T-helper 1 cell (primary cell): ENCODE results near the gene METTL14.

ENCODE experiments used
- DNase-seq, 5 donors: peaks; one replicate each; pipeline ENCODE4 v3.0.0-alpha.2; 2012 to 2020

Gene METTL14

DNA sequence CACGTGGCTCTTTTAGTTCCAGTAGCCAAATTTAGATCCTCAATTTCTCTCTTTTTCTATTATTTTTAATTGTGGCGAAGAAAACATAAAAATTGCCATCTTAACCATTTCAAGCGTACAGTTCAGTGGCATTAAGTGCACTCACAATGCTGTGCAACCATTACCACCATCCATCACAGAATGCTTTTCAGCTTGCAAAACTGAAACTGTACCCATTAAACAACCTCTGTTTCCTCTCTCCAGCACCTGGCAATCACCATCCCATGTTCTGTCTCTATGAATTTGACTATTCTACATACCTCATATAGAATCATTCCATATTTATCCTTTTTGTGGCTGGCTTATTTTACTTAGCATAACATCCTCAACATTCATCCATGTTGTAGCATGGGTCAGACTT is 74.9 kb downstream of the METTL14 start:
- no peak for DNase-seq

DNA sequence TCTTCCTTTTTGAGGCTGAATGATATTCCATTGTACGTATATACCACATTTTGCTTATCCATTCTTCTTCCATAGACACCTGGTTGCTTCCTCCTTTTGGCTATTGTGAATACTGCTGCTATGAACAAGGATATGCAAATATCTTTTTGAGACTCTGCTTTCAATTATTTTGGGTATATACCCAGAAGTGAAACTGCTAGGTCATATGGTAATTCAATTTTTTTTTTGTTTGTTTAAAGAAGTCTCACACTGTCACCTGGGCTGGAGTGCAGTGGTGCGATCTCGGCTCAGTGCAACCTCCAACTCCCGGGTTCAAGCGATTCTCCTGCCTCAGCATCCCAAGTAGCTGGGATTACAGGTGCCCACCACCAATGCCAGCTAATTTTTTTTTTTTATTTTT is 75.3 kb downstream of the METTL14 start:
- DNase-seq, result no peak

GRCh38 chr4:118761397-118762016 is 76.3 kb downstream of the METTL14 start:
- DNase-seq, result no peak

DNA sequence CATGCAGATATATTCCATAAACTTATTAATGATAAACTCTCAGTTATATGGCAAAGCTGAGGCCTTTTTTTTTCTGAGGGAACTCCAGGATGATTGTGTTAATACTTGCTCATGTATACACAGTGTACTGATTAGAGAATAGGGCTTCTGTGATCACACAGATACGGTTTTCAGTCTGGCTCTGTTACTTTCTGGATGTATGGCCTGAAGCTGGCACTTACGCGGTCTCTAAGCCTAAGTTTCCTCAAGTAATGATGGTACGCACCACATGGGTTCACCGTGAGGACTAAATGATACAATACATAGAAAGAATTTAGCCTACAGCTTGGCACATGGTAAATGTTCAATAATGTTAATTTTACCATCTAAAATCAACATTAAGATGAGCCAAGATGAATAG is 77.0 kb downstream of the METTL14 start:
- DNase-seq, result no peak

GRCh38 chr4:118762730-118763477 is 77.7 kb downstream of the METTL14 start:
- DNase-seq, result no peak
